ENCODE measurements around the gene ATP2C1.
A peak's percentile ranks its signal among the peaks of the same experiment; 100 is the strongest.
"Not testable (repeated sequence)": the region's sequence is repeated elsewhere in the genome, so short reads cannot be mapped to it uniquely, and the experiment has no call there.

The ATP2C1 gene, protein sequence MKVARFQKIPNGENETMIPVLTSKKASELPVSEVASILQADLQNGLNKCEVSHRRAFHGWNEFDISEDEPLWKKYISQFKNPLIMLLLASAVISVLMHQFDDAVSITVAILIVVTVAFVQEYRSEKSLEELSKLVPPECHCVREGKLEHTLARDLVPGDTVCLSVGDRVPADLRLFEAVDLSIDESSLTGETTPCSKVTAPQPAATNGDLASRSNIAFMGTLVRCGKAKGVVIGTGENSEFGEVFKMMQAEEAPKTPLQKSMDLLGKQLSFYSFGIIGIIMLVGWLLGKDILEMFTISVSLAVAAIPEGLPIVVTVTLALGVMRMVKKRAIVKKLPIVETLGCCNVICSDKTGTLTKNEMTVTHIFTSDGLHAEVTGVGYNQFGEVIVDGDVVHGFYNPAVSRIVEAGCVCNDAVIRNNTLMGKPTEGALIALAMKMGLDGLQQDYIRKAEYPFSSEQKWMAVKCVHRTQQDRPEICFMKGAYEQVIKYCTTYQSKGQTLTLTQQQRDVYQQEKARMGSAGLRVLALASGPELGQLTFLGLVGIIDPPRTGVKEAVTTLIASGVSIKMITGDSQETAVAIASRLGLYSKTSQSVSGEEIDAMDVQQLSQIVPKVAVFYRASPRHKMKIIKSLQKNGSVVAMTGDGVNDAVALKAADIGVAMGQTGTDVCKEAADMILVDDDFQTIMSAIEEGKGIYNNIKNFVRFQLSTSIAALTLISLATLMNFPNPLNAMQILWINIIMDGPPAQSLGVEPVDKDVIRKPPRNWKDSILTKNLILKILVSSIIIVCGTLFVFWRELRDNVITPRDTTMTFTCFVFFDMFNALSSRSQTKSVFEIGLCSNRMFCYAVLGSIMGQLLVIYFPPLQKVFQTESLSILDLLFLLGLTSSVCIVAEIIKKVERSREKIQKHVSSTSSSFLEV

DNA sequence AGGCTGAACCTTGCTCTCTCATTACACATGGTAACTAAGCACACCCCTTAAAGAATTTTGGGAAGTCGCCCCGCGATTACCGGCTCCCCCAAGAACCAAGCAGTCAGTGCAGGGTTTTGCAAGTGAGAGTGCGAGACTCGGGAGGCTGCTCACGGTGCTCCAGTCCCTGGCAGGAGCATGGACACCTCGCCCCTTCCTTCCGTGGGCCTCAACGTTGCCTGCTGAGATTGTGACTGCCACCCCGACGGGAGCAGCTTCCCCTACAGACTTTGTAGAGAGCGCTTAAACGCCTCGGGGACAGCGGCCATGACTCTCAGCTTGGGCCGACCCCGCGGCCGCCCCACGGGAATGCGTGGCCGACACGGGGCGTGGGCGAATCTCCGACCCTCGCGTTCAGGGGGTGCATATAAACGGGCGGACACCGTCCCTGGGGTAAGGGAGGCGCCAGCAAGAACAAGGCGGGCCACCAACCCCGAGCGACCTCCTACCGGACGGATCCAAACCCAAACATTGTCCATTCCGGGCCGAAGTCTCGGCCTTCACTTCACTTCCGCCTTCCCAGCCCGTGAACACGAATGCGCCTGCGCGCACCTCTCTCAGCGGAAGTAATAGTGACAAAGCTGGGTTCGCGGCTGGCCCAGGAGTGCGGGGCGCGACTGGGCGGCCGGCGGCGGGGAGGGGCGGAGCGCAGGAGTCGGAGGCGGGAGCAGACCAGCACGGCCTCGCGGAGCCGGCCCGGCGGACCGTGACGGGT lies at the start of gene ATP2C1:
Gene ATP2C1, plus strand, starts transcription at position 709 of the 754 bp plus-strand sequence. CDS start 686 bp downstream, outside the sequence.
- DNase-seq: peak; percentile 91

DNA sequence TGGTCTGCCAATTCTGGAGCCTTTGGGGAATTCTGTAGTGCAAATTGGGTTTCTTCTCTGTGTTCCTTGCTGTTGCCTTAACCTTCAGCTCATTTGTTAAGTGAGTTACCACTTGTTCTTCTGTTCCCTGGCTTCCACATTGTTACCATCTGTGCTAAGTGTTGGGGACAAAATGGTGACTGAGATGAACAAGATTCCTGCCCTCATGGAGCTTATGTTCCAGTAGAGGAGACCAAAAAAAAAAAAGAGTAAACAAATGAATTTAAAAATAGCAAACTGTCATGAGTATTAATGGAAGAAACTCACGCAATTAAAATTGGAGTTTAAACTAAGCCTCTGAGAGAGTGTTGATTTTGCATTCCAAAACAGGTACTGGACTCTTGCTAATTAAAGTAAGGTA lies 49.4 kb upstream of the ATP2C1 start:
- DNase-seq: no peak

DNA sequence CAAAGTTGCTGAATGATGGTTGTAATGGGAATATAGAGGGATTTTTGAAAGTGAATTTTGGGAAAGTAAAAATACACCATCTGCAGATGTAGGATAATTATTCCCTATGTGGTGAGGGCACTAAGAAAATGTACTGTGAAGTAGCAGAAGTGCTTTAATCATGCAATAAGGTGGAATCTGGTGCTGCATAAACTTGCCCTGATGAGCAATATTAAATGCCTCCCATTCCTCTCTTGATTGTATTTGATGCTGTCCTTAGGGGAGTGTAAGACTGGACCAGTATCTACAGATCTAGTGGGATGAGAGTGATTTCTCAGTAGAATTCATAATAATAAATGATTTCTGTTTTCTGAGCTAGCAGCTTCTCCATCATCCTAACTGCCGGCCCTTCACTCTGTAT lies 47.7 kb upstream of the ATP2C1 start:
- DNase-seq: no peak

DNA sequence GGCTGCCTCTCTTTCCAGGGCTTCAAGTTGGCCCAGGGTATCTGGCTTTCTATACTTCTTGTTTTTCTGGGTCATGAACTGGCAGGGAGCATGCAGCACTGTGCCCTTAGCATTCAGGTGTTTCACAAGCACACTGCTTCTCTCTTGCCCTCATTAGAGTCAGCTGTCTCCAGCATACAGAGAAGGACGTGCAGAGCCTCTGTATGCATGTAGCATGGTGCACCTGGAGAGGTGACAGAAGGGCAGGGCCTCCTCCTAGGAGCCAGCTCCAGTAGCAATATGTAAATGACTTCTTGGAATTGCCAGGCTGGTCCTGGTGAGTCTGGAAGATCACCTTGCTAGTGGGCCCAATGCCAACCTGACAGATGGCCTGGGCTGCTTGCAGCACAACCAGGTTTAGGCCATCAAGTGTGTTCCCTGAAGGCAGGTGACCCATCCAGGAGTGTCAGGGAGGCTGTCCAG lies 44.8 kb upstream of the ATP2C1 start:
- peak; percentile 84 for DNase-seq

DNA sequence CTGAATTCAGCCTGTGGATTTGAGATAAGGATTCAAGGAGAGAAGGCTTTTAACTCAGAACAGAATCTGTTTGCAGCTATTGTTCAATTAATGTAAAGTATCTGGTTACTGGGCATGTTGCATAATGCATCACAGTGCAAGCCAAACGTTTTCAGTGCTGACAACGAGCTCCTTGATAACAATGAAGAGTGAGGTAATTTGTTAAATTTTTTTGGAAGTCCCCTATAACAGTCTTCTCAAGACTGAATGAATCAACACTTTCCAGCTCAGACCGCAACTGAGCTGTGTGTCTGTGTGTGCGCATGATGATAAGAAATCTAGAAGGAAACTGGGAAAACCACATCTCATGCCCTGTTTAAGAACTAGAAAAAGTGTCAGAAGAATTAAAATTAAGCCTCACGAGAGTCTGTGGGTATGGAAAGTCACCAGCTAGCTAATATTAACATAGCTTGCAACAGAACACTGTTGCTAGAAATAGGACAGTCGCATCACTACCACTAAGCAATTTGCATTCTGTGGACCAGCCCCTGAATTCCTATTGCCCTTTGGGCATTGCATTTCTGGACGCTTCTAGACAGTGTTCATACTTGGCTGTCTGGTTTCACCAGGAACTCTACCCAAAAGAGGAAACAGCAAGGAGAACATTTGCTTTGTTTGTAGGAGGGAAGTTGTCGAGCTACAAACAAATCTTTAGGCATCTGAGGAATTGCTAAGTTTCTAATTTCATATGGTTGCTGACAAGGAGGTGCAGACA lies 43.7 kb upstream of the ATP2C1 start:
- DNase-seq: peak; percentile 45

DNA sequence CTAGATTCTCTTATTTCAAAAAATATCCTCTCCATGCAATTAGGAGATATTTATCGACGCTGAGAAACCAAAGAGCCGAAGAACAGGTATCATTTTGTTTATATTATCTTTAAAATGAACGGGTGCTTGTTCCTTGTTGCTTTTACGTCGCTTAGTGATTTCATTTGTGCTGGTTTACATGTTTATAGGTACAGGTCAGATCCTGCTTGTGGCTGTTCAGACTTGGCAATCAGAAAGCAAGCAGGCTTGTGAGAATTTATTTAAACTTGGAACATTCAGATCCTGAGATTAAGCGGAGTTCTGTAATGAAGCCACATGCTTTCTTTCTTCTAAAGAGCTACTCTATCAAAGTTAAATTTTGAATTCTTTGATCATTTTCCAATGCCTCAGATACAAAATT lies 43.0 kb upstream of the ATP2C1 start:
- no peak for DNase-seq

DNA sequence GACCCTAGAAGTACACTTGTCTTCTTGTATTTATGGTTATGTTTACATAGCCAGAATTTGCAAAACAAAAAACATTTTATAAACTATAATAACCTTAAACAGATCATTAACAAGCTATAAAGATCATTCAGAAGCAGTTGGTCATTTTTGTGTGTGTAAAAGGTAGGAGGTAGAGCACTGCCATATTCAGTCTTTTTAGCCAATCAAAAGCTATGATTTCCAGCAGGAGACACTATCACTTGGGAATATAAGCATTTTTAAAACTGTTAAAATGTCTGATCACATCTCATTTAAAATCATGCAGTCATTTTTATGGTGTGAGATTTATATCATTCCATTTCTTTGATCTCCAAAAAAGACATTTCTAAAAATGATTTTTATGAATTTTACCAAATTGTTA lies 42.6 kb upstream of the ATP2C1 start:
- DNase-seq: no peak

DNA sequence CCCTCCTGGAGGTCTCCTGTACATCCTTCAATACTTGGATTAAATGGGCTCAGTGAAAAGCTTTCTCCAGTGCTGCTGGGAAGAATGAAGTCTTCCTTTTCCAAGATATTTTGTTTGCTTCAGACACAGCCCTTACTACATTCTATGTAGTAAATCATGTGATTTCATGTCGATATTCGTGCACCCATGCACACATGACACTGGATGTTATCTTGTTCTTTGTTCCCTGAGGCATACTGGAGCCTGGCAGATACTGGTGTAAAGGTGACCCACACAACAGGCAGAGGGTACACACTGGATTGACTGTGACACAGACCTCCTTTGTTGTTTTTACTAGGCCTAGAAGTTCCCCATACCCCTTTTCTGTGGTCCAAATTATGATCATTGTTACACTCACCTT lies 40.3 kb upstream of the ATP2C1 start:
- DNase-seq: no peak

DNA sequence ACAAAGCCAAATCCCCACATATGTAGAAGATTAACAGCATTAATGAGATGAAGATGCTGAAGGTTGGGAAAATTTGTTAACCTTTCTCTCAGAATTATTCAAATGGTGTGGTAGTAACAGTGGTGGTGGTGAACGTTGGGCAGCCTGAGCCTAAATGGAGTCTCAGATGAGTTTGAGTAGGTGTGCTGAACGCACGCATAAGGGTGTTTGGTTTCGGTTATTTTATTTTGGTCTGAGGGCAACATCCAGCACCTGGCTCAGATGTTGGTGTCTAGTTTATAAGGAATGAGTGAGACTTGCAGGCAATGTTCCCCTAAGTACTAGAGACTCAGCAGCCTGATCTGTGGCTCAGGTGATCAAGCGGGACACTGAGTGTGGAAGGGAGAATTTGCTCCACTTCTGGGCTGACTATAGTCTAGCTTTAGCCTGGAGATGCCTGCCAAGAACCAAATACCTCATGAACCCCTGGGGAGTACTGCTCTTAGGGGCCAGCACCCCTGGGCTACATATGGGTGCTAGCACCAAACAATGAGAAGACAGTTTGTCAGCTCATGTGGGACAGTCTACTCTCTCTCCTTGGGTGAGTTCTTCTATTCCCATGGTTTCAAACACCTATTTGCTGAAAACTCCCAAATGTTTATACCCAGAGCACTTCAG lies 39.5 kb upstream of the ATP2C1 start:
- no peak for DNase-seq

DNA sequence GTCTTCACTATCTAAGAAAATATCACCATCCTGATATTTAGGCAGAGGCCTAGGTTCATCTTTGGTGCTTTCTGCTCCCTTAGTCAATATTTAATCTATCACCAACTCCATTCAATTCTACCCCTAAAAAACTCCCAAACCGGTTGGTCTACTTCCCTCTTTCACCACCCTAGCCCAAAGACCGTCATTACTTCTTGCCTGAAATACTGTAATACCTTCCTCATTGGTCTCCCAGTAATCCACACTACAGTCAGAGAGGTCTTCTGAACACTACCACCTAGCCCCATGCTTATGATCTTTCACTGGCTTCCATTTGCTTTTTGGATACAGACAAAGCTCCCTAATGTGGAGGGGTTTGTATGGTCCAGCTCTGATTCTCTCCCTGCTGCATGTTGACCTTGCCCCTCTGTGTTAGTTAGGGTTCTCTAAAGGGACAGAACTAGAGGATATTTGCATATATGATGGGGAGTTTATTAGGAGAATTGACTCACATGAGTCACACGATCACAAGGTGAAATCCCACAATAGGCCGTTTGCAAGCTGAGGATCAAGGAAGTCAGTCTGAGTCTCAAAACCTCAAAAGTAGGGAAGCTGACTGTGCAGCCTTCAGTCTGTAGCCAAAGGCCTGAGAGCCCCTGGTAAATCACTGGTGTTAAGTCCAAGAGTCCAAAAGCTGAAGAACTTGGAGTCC lies 36.4 kb upstream of the ATP2C1 start:
- DNase-seq: no peak

DNA sequence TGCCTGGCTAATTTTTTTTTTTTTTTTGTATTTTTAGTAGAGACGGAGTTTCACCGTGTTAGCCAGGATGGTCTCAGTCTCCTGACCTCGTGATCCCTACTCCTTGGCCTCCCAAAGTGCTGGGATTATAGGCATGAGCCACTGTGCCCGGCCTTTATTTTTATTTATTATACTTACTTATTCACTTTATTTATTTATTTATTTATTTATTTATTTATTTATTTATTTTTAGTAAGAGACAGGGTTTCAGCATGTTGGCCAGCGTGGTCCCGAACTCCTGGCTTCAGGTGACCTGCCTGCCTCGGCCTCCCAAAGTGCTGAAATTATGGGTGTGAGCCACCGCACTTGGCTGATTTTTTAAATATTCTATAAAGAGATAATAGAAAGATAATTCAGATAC lies 31.8 kb upstream of the ATP2C1 start:
- not testable (repeated sequence) for DNase-seq

DNA sequence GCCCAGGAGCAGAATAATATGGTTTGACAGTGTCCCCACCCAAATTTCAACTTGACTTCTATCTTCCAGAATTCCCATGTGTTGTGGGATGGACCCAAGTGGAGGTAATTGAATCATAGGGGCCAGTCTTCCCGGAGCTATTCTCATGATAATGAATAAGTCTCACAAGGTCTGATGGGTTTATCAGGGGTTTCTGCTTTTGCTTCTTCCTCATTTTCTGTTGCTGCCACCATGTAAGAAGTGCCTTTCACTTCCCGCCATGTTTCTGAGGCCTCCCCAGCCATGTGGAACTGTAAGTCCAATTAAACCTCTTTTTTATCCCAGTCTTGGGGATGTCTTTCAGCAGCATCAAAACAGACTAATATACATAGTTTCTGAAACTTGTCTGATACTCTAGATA lies 28.4 kb upstream of the ATP2C1 start:
- no peak for DNase-seq

DNA sequence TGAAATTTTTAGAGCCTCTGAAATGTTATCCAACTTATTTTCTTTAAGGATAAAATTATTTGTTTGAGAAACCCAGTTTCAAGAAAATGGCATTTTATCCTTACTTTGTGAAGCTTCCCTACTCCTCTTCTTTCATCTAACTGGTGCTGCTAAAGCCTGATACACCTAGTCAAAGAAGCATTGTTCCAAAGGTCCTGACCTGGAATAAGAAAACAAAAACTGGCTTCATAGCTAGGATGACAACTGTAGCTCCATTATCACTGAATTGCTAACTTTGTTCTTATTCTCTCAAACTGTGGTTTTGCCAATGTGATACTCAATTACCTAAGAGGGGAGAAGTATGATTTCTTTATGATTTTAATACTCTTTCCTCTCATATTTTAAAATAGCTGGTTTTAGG lies 27.6 kb upstream of the ATP2C1 start:
- DNase-seq: no peak

DNA sequence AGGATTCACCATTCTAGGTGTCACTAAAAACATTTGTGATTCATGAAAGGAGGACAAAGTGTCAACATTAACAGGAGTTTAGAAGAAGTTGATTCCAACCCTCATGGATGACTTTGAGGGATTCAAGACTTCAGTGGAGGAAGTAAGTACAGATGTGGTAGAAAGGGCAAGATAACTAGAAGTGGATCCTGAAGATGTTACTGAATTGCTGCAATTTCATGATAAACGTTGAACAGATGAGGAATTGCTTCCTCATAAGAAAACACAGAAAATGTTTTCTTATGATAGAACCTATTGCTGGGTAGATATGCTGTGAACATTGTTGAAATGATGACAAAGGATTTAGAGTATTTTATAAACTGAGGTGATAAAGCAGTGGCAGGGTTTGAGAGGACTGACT lies 23.5 kb upstream of the ATP2C1 start:
- DNase-seq: no peak

DNA sequence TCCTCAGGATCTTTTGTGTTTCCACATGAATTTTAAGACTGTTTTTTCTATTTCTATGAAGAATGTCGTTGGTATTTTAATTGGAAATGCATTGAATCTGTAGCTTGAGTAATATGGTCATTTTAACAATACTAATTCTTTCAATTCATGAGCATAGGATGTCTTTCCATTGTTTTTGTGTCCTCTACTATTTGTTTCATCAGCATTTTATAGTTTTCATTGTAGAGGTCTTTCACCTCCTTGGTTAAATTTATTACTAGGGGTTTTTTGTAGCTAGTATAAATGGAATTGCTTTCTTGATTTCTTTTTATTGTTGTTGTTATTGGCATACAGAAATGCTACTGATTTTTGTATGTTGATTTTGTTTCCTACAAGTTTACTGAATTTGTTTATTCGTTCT lies 17.3 kb upstream of the ATP2C1 start:
- no peak for DNase-seq

DNA sequence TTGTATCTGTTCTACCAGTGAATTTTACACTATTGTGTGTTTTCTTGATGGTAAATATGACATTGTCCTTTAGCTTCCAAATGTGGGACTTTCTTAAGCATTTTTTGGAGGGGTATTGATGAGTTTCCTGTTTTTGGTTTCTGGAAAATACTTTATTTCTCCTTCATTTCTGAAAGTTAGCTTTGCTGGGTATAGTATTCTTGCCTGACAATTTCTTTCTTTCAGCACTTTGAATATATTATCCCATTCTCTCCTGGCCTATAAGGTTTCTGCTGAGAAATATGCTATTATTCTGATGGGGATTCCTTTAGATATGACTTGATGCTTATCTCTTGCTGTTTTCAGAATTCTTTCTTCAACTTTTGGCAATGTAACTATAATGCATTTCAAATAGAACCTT lies 15.4 kb upstream of the ATP2C1 start:
- DNase-seq: no peak

DNA sequence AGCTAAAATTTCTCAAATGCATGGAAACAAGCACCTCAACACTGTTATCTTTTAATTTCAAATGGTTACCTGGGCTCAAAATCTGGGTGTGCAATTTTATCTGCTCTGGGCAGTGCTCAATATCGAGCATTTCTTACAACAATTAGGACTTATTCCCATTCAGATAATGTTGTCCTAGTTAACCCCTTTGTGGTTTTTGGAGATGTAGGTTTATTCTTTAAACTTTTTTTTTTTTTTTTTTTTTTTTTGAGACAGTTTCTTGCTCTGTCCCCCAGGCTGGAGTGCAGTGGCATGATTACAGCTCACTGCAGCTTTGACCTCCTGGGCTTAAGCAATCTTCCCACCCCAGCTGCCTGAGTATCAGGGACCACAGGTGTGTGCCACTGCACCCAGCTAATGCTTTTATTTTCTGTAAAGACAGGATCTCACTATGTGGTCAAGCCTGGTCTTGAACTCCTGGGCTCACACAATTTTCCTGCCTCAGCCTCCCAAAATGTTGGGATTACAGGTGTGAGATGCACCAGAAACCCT lies 4.4 kb upstream of the ATP2C1 start:
- no peak for DNase-seq

DNA sequence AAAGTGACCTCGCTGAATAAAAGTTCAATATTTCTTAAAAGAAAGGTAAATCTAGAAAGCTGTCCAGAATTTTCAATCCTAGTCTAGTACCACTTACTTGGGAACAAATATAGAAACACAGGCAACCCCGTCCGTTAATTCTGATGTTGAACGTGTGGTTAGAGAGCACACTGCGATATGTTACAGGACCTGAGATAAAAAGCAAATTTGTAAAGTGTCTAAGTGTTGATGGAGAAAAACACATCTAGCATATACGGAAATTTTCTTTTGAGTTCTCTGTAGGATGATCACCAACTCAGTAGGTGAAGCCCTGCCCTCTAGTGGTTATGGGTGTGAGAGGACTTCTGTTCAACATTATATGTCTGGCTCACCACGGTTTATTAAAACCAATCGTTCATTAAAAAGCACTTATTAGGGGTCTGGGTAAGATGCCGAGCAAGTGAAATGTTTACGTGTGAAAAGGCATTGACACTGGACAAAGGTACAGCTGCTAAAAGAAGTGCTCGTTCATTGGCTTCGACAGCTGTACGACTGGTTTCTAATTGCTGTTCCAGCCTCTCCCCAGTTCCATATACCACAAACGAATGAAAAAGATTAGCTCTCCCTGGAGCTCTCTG lies 1.0 kb upstream of the ATP2C1 start:
- peak; percentile 79 for DNase-seq

DNA sequence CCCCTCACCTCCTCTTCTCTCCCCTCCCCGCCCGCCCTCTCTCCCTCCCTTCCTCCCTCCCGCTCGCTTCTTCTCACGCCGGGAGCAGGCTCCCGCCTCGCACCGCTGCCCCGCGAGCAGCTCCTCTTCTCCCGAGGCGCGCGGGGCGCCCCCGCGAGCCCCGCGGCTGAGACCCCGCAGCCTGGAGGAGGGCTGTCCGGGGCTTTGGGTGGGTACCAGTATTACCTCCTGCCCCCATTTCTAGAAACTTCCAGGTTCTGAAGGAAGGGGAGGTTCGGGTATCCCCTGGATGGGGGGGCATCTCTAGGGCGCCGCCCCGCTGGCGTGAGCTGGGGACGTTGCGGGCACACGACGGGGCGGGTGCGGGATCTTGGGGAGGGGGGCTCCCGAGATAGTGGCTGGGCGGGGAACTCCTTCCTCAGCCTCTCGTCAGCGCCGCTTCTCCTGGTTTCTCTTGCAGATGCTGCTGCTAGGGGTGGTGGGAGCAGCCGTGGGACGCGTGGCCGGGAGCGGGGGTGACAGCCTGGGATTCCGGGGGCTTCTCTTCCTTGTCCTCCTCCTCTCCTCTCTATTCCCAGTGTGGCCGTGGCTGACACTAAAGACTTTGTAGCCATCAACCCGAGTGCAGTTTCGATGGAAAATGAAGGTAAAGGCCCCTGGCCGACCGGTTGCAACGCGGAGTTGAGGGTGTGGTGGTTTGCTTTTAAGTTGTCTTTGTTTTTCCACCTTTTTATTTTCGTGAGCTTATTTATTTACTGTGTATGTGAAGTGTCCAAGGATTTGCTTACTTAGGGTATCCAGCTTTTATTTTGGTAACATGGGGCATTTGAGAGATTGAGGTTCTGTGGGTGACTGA lies 474 bp downstream of the ATP2C1 start:
- DNase-seq: no peak

DNA sequence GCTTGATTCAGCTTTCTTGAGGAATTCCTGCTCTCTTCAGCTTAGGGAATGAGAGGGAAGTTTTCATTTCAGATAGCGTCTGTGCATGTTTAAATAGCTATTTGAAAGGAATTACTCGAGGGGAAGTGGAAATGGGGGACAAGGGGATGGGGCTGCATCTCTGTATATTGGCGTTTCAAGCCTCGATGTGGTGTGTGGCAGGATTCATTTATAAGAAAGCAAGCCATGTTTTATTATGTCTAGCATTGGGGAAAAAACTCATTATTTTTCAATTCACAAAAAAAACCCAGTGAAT lies 1.0 kb downstream of the ATP2C1 start:
- DNase-seq: no peak
